ENCODE results near the gene NPIPB6. TPM values are rescaled to one million over a fixed set of nuclear protein-coding genes. Genes with fewer than 3 reads are reported as not detected.

The NPIPB6 gene
- total and polyA plus RNA-seq, 12 donors = 0.18 to 1.9 (median 1.1) TPM; not detected in 3

- H3K4me1 ChIP-seq (replicated peaks in 1 of 2) = no peaks in the 10 kb centered on the region
- H3K27me3 ChIP-seq = no peaks in the 10 kb centered on the region
- 47 to 75% (median 59%) methylated on average over 5 to 22 of the region's 22 CpGs for WGBS, 4 donors
- intact Hi-C loops (cut with DNase I) = loop anchor here (2.0 to 5.0 kb wide), 2 partner anchors 38 to 40 kb away; no protein-coding TSS in a partner anchor
- H3K9me3 ChIP-seq (replicated peaks in 1 of 3) = no peaks in the 10 kb centered on the region
- no peaks in the 10 kb centered on the region for H3K36me3 ChIP-seq (replicated peaks in 1 of 2)
- TF ChIP-seq POLR2A (IDR thresholded peaks at IDR 0.05) (no peak), CTCF (IDR thresholded peaks at IDR 0.05) (peak; percentile 75 to 86 (median 83))
- no peak overlapping the region for H3K27ac ChIP-seq
- DNase-seq = peak; percentile 51 to 74 (median 69)
- H3K4me3 ChIP-seq = no peak overlapping the region
Measured at GRCh38 chr16:28317040-28317880, 46.0 kb downstream of the NPIPB6 start.

- Histone ChIP-seq H3K36me3 (replicated peaks in 1 of 2) (no peaks in the 10 kb centered on the region), H3K9me3 (replicated peaks in 1 of 3) (no peaks in the 10 kb centered on the region), H3K27me3 (no peaks in the 10 kb centered on the region), H3K4me3 (no peak overlapping the region), H3K27ac (no peak overlapping the region), H3K4me1 (replicated peaks in 1 of 2) (no peaks in the 10 kb centered on the region)
- TF ChIP-seq CTCF (IDR thresholded peaks at IDR 0.05) (no peak), POLR2A (IDR thresholded peaks at IDR 0.05) (no peak)
- no peak for DNase-seq
- WGBS, 4 donors = 83 to 89% (median 86%) methylated on average over 6 of the region's 6 CpGs
- intact Hi-C loops (cut with DNase I) = loop anchor here (2.0 to 5.0 kb wide), 2 partner anchors 37 to 39 kb away; no protein-coding TSS in a partner anchor
Measured at GRCh38 chr16:28316054-28316453, 47.3 kb downstream of the NPIPB6 start.

GRCh38 chr16:28313587-28313986 lies 49.7 kb downstream of the NPIPB6 start:
- Histone ChIP-seq H3K27me3 (no peaks in the 10 kb centered on the region), H3K9me3 (replicated peaks in 1 of 3) (no peaks in the 10 kb centered on the region), H3K4me1 (replicated peaks in 1 of 2) (no peaks in the 10 kb centered on the region), H3K36me3 (replicated peaks in 1 of 2) (no peaks in the 10 kb centered on the region), H3K27ac (no peak overlapping the region), H3K4me3 (no peak overlapping the region)
- TF ChIP-seq CTCF (IDR thresholded peaks at IDR 0.05) (no peak), POLR2A (IDR thresholded peaks at IDR 0.05) (no peak)
- intact Hi-C loops (cut with DNase I) = no loop called here
- WGBS, 4 donors = 67 to 72% (median 70%) methylated on average over 7 to 11 of the region's 11 CpGs
- no peak for DNase-seq

- no peak for DNase-seq
- no peaks in the 10 kb centered on the region for H3K36me3 ChIP-seq (replicated peaks in 1 of 2)
- no peak overlapping the region for H3K4me3 ChIP-seq
- H3K27me3 ChIP-seq = no peaks in the 10 kb centered on the region
- no peaks in the 10 kb centered on the region for H3K9me3 ChIP-seq (replicated peaks in 1 of 3)
- no peaks in the 10 kb centered on the region for H3K4me1 ChIP-seq (replicated peaks in 1 of 2)
- 83 to 88% (median 83%) methylated on average over 10 of the region's 10 CpGs for WGBS, 4 donors
- intact Hi-C loops (cut with DNase I) = no loop called here
- TF ChIP-seq POLR2A (IDR thresholded peaks at IDR 0.05) (no peak), CTCF (IDR thresholded peaks at IDR 0.05) (no peak)
- H3K27ac ChIP-seq = no peak overlapping the region
Measured at GRCh38 chr16:28312327-28312726, 51.0 kb downstream of the NPIPB6 start.

Data from adrenal gland (tissue), 12 donors.